BJ (cell line): Measurements from ENCODE around the gene PACRG. TPM values are rescaled to one million over a fixed set of nuclear protein-coding genes. Genes with fewer than 3 reads are reported as not detected.

Experiments used
- CTCF ChIA-PET: fragments of 350-600 bp; formaldehyde crosslinking; extraction: SDS; loops from one replicate; lab custom pipeline; 2021; ENCODE audit warnings: antibody characterized with exemption, inconsistent platforms; lab: Yijun Ruan, JAX
- POLR2A ChIA-PET: fragments of 300-600 bp; sonication (Branson Sonifier 250); formaldehyde crosslinking; extraction: SDS; loops from one replicate; lab custom pipeline; 2021; ENCODE audit warnings: antibody characterized with exemption; lab: Charles Lee
- DNase-seq: peaks from one replicate; pipeline ENCODE4 v3.0.0-alpha.2; 2011; ENCODE audit warnings: low read depth
- H3K27me3 ChIP-seq: 2 replicates; pipeline ENCODE4 v1.6.0; 2011; ENCODE audit warnings: low read length; ENCODE audit not compliant: control insufficient read depth, insufficient read depth
- H3K36me3 ChIP-seq: 2 replicates; pipeline ENCODE4 v1.5.1; 2011; ENCODE audit warnings: low read length; ENCODE audit not compliant: control insufficient read depth, insufficient read depth
- H3K4me3 ChIP-seq: 2 replicates; pipeline ENCODE4 v1.5.1; 2011; ENCODE audit warnings: low read depth, mild to moderate bottlenecking, control low read depth, low read length
- CTCF ChIP-seq: IDR thresholded peaks from 2 replicates; pipeline ENCODE4 v1.5.1; 2011; ENCODE audit warnings: low read depth, mild to moderate bottlenecking, control low read depth, inconsistent platforms, low read length, moderate library complexity; ENCODE audit not compliant: insufficient read depth
- polyA plus RNA-seq: library from polyadenylated mRNA; depleted of rRNA; stranded (reverse); fragments of >200 nt; gene quantifications from 2 replicates; pipeline ENCODE4 v1.2.3, GENCODE V29; 2011

PACRG gene
- polyA plus RNA-seq, 1 experiment: 0.20 TPM

GRCh38 chr6:163170294-163170883, 442.6 kb downstream of the PACRG start:
- Histone ChIP-seq H3K4me3 (no peak overlapping the region), H3K27me3 (no peaks in the 10 kb centered on the region), H3K36me3 (no peaks in the 10 kb centered on the region)
- ChIA-PET CTCF (no interaction called here), POLR2A (interaction anchor here (0.6 kb wide), 1 partner anchor 258 kb away, joined by 3 read pairs; no protein-coding TSS in a partner anchor)
- TF ChIP-seq CTCF: peak; percentile 41
- no peak for DNase-seq

DNA sequence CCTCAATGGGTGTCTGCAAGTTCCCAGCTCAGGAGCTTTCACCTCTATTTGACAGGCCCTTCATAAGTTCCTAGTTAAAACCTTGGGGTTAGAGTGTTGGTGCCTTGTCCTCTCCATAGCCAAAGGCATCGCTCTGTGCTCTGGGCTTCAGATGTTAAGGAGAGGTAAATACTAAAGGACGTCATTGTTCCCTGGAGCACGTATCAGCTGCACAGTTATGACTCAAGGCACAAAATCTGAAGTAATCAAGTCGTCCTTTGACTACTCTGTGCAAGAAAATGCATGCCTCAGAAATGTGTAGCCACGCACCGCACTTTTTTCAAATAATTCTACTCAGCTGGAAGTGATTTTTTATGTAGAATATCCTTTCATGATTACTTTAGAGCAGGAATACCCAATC, 446.0 kb downstream of the PACRG start:
- no peak for TF ChIP-seq CTCF
- no peak for DNase-seq
- ChIA-PET CTCF (no interaction called here), POLR2A (no interaction called here)
- no peaks in the 10 kb centered on the region for H3K27me3 ChIP-seq
- no peaks in the 10 kb centered on the region for H3K36me3 ChIP-seq
- no peak overlapping the region for H3K4me3 ChIP-seq

- ChIA-PET CTCF (interaction anchor here (0.7 kb wide), 1 partner anchor 8 kb away, joined by 3 read pairs; no protein-coding TSS in a partner anchor), POLR2A (no interaction called here)
- no peak for DNase-seq
- TF ChIP-seq CTCF: no peak
- no peaks in the 10 kb centered on the region for H3K27me3 ChIP-seq
- no peak overlapping the region for H3K4me3 ChIP-seq
- no peaks in the 10 kb centered on the region for H3K36me3 ChIP-seq
These were observed 447.5 kb downstream of the PACRG start for GRCh38 chr6:163175301-163175700.

- ChIA-PET CTCF (no interaction called here), POLR2A (no interaction called here)
- no peak for DNase-seq
- no peak overlapping the region for H3K4me3 ChIP-seq
- no peaks in the 10 kb centered on the region for H3K36me3 ChIP-seq
- H3K27me3 ChIP-seq: no peaks in the 10 kb centered on the region
- TF ChIP-seq CTCF: no peak
These were observed 448.3 kb downstream of the PACRG start for GRCh38 chr6:163176097-163176496.

- Histone ChIP-seq H3K27me3 (no peaks in the 10 kb centered on the region), H3K36me3 (no peaks in the 10 kb centered on the region), H3K4me3 (no peak overlapping the region)
- no peak for TF ChIP-seq CTCF
- CTCF ChIA-PET: no interaction called here
- DNase-seq: no peak
- POLR2A ChIA-PET: no interaction called here
These were observed 449.2 kb downstream of the PACRG start for GRCh38 chr6:163177007-163177406.
